H1 (cell line): ENCODE results near the gene TAS2R41. TPM values are rescaled to one million over a fixed set of nuclear protein-coding genes. Genes with fewer than 3 reads are reported as not detected.

Experiments
- CTCF ChIA-PET: fragments of 300-600 bp; sonication (Branson Sonifier 250); formaldehyde crosslinking; loops from one replicate; lab custom pipeline; 2021; ENCODE audit not compliant: partially characterized antibody; lab: Charles Lee
- POLR2A ChIA-PET: fragments of 300-600 bp; sonication (Branson Sonifier 250); formaldehyde crosslinking; loops from one replicate; lab custom pipeline; 2021; ENCODE audit warnings: inconsistent platforms; ENCODE audit not compliant: partially characterized antibody; lab: Charles Lee
- DNase-seq, 2 experiments: peaks; one replicate each; pipeline versions ENCODE4 v3.0.0 to v3.0.0-alpha.2; 2010 to 2022; ENCODE audit warnings: low spot score in 2 of 2, low read depth in 1 of 2, mixed read lengths in 1 of 2
- FAIRE-seq: peaks from 2 replicates; lab custom pipeline; 2011; peaks lifted over from hg19 to GRCh38; lab: Jason Lieb, UNC
- H2AFZ ChIP-seq: 2 replicates; pipeline ENCODE4 v1.8.1; 2012; ENCODE audit warnings: low read length, inconsistent platforms
- H2AK5ac ChIP-seq: 2 replicates; pipeline ENCODE4 v1.6.1; 2013; ENCODE audit warnings: low read depth, low read length
- H2BK120ac ChIP-seq: replicated peaks from 2 replicates; pipeline ENCODE3; 2013; ENCODE audit warnings: low read depth, low read length, inconsistent platforms
- H2BK12ac ChIP-seq: 2 replicates; pipeline ENCODE4 v1.6.1; 2013; ENCODE audit warnings: low read depth, low read length
- H2BK15ac ChIP-seq: 2 replicates; pipeline ENCODE4 v1.6.1; 2013; ENCODE audit warnings: low read length
- H2BK20ac ChIP-seq: 2 replicates; pipeline ENCODE4 v1.6.1; 2013; ENCODE audit warnings: low read length
- H2BK5ac ChIP-seq: 2 replicates; pipeline ENCODE4 v1.6.1; 2013; ENCODE audit warnings: low read depth, low read length
- H3K14ac ChIP-seq: 2 replicates; pipeline ENCODE4 v1.6.1; 2013; ENCODE audit warnings: inconsistent platforms; ENCODE audit not compliant: insufficient read length
- H3K18ac ChIP-seq: 2 replicates; pipeline ENCODE4 v1.6.1; 2013; ENCODE audit warnings: low read length; ENCODE audit errors: extremely low read depth
- H3K23ac ChIP-seq: 2 replicates; pipeline ENCODE4 v1.6.1; 2013; ENCODE audit warnings: inconsistent platforms; ENCODE audit not compliant: insufficient read length
- H3K23me2 ChIP-seq: 2 replicates; pipeline ENCODE4 v1.6.1; 2013; ENCODE audit warnings: low read depth, low read length
- H3K27ac ChIP-seq: 2 replicates; pipeline ENCODE4 v1.6.1; 2011; ENCODE audit warnings: low read depth, low read length, inconsistent platforms
- H3K27me3 ChIP-seq, 4 experiments: replicated peaks in 1 of 4; 1 replicate in 1 of 4; 2 replicates in 3 of 4; pipeline versions ENCODE4 v1.6.1 to v1.8.1; 2011 to 2013; ENCODE audit warnings: low read length in 3 of 4, mild to moderate bottlenecking in 3 of 4, inconsistent platforms in 2 of 4, mixed read lengths in 2 of 4, moderate library complexity in 1 of 4; ENCODE audit not compliant: control insufficient read depth in 3 of 4, insufficient read depth in 3 of 4; ENCODE audit errors: extremely low read depth in 1 of 4
- H3K36me3 ChIP-seq, 4 experiments: 2 replicates each; pipeline versions ENCODE4 v1.6.1 to v1.8.1; 2011 to 2013; ENCODE audit warnings: mild to moderate bottlenecking in 4 of 4, low read length in 3 of 4, moderate library complexity in 2 of 4, control low read depth in 1 of 4, inconsistent platforms in 1 of 4; ENCODE audit not compliant: insufficient read depth in 4 of 4, control insufficient read depth in 2 of 4
- H3K4ac ChIP-seq: replicated peaks from 2 replicates; pipeline ENCODE3; 2013; ENCODE audit warnings: low read length, low read depth, mixed read lengths, inconsistent platforms; ENCODE audit not compliant: insufficient read length
- H3K4me1 ChIP-seq, 4 experiments: replicated peaks in 1 of 4; 1 replicate in 1 of 4; 2 replicates in 3 of 4; pipeline versions ENCODE4 v1.6.1 to v1.8.1; 2011 to 2013; ENCODE audit warnings: low read length in 3 of 4, inconsistent platforms in 2 of 4, mixed read lengths in 1 of 4; ENCODE audit not compliant: insufficient read depth in 4 of 4, control insufficient read depth in 3 of 4
- H3K4me2 ChIP-seq, 2 experiments: 2 replicates each; pipeline versions ENCODE4 v1.6.1 to v1.8.1; 2011 to 2013; ENCODE audit warnings: low read depth in 2 of 2, low read length in 2 of 2, control low read depth in 1 of 2, inconsistent platforms in 1 of 2, mild to moderate bottlenecking in 1 of 2; ENCODE audit not compliant: insufficient read depth in 1 of 2
- H3K4me3 ChIP-seq, 4 experiments: fragments of 200-600, 300-600 bp in 1 of 4; sonication (generic), shearing (Covaris generic), sonication (Bioruptor Twin) in 1 of 4; 2 replicates each; pipeline versions ENCODE4 v1.5.1 to v1.8.1; 2011 to 2016; ENCODE audit warnings: low read length in 4 of 4, low read depth in 3 of 4, control low read depth in 2 of 4, inconsistent platforms in 2 of 4, mild to moderate bottlenecking in 2 of 4, mixed read lengths in 1 of 4, moderate library complexity in 1 of 4; ENCODE audit not compliant: insufficient read depth in 2 of 4; ENCODE audit errors: extremely low read depth in 1 of 4
- H3K56ac ChIP-seq: replicated peaks from 2 replicates; pipeline ENCODE3; 2013; ENCODE audit warnings: low read depth, mild to moderate bottlenecking, mixed read lengths, low read length, inconsistent platforms; ENCODE audit not compliant: insufficient read length
- H3K79me1 ChIP-seq: 2 replicates; pipeline ENCODE4 v1.6.1; 2013; ENCODE audit warnings: low read depth, low read length, control low read depth
- H3K79me2 ChIP-seq, 2 experiments: 2 replicates each; pipeline versions ENCODE4 v1.6.1 to v1.8.1; 2012 to 2013; ENCODE audit warnings: low read length in 2 of 2, mild to moderate bottlenecking in 2 of 2, inconsistent platforms in 1 of 2; ENCODE audit not compliant: insufficient read depth in 2 of 2, control insufficient read depth in 1 of 2
- H3K9ac ChIP-seq, 4 experiments: replicated peaks in 1 of 4; 1 replicate in 1 of 4; 2 replicates in 3 of 4; pipeline versions ENCODE4 v1.6.1 to v1.8.1; 2011 to 2013; ENCODE audit warnings: low read depth in 3 of 4, low read length in 3 of 4, control low read depth in 2 of 4, mild to moderate bottlenecking in 2 of 4, moderate library complexity in 2 of 4, inconsistent platforms in 1 of 4; ENCODE audit errors: extremely low read depth in 1 of 4
- H3K9me3 ChIP-seq, 2 experiments: 2 replicates each; pipeline versions ENCODE4 v1.6.1 to v1.8.1; 2012 to 2013; ENCODE audit warnings: mild to moderate bottlenecking in 2 of 2, moderate library complexity in 2 of 2, control low read depth in 1 of 2, inconsistent platforms in 1 of 2, low read depth in 1 of 2, low read length in 1 of 2, mixed read lengths in 1 of 2; ENCODE audit not compliant: insufficient read depth in 2 of 2
- H4K20me1 ChIP-seq, 2 experiments: replicated peaks in 1 of 2; 2 replicates each; pipeline versions ENCODE3 to v1.8.1; 2011 to 2013; ENCODE audit warnings: inconsistent platforms in 2 of 2, low read length in 2 of 2, mild to moderate bottlenecking in 1 of 2; ENCODE audit not compliant: insufficient read depth in 2 of 2, control insufficient read depth in 1 of 2
- H4K5ac ChIP-seq: 2 replicates; pipeline ENCODE4 v1.6.1; 2013; ENCODE audit warnings: low read length, low read depth, mixed read lengths, inconsistent platforms; ENCODE audit not compliant: insufficient read length
- H4K8ac ChIP-seq: 2 replicates; pipeline ENCODE4 v1.8.0; 2013; ENCODE audit warnings: mild to moderate bottlenecking, moderate library complexity, low read length, inconsistent platforms; ENCODE audit not compliant: insufficient read depth; ENCODE audit errors: extremely low read depth
- H4K91ac ChIP-seq: replicated peaks from 2 replicates; pipeline ENCODE3; 2013; ENCODE audit warnings: low read length, mixed read lengths, inconsistent platforms; ENCODE audit not compliant: insufficient read length
- MAFK ChIP-seq: IDR thresholded peaks from 2 replicates; pipeline ENCODE4 v1.6.1; 2012; ENCODE audit warnings: low read depth, mild to moderate bottlenecking, improper control_type of control experiment, low read length
- SP2 ChIP-seq: IDR thresholded peaks from 2 replicates; pipeline ENCODE4 v1.6.1; 2012; ENCODE audit warnings: mild to moderate bottlenecking, low read length, inconsistent platforms
- WGBS, 2 experiments: shearing (Covaris generic) in 1 of 2; methylation state at CpG; one replicate each; pipeline versions ENCODE4 v1.1.6 to v1.1.7; 2013 to 2015; ENCODE audit warnings: low lambda C conversion rate in 2 of 2, mixed read lengths in 2 of 2, inconsistent platforms in 1 of 2, low coverage in 1 of 2, missing lambda C conversion rate in 1 of 2; ENCODE audit not compliant: insufficient replicate concordance in 2 of 2, insufficient coverage in 1 of 2, insufficient read length in 1 of 2; ENCODE audit errors: extremely low coverage in 1 of 2, missing lambda C conversion rate in 1 of 2; 5-methylcytosine and 5-hydroxymethylcytosine counted together
- polyA plus RNA-seq, 7 experiments: library from polyadenylated mRNA; depleted of rRNA in 3 of 7; stranded (reverse) in 5 of 7; unstranded in 2 of 7; fragments of >200 nt in 5 of 7; fragments of 200-250 nt in 2 of 7; gene quantifications; 1 replicate in 5 of 7; 2 replicates in 1 of 7; 4 replicates in 1 of 7; pipeline versions ENCODE4 v1.2.1 to v1.2.3, GENCODE V29; 2011 to 2013; ENCODE audit warnings: missing spikeins in 2 of 7, mixed read lengths in 2 of 7
- total RNA-seq: library from RNA; stranded (reverse); fragmentation: NEBNext Ultra II Directional; extraction: Animal tissue kit (Norgen Biotek cat#: 25700); gene quantifications from 2 replicates; pipeline ENCODE4 v1.2.1, GENCODE V29; 2021

TAS2R41 gene
- total and polyA plus RNA-seq, 2 of the 8 experiments (the other 6 are each of a cell fraction or from before 2014, with no cell fraction given), result 0.12 TPM; not detected in 1

- Histone ChIP-seq H2AFZ (no peak overlapping the region), H4K20me1 (no peaks in the 10 kb centered on the region), H3K79me1 (no peaks in the 10 kb centered on the region), H3K18ac (no peak overlapping the region), H4K91ac (no peak overlapping the region), H2BK15ac (no peak overlapping the region), H3K56ac (no peak overlapping the region), H3K79me2 (no peaks in the 10 kb centered on the region), H3K23ac (no peak overlapping the region), H3K4me3 (no peak overlapping the region), H3K4ac (no peak overlapping the region), H4K5ac (no peak overlapping the region), H3K9ac (no peak overlapping the region), H3K36me3 (no peaks in the 10 kb centered on the region), H3K27ac (no peak overlapping the region), H3K14ac (no peak overlapping the region)
- no peak for DNase-seq
- TF ChIP-seq MAFK (peak; percentile 98), SP2 (no peak)
- TF ChIP-seq, all 59 proteins: peak for 1
- no peaks in the 10 kb centered on the region; a peak in 1 of 4 replicates for H3K9me3 ChIP-seq
- ChIA-PET POLR2A (interaction anchor here (0.7 to 0.9 kb wide), 2 partner anchors 11 to 82 kb away, joined by 3 read pairs; no protein-coding TSS in a partner anchor), CTCF (interaction anchor here (1.1 to 1.4 kb wide), 2 partner anchors 12 to 42 kb away, joined by 3 read pairs; no protein-coding TSS in a partner anchor)
- H2BK12ac ChIP-seq, result no peak overlapping the region
- H2BK5ac ChIP-seq, result no peak overlapping the region
- 78% methylated on average over 4 of the region's 5 CpGs; no CpG with 5 or more reads in 1 of the 2 experiments for WGBS, 2 experiments
- H3K23me2 ChIP-seq, result no peaks in the 10 kb centered on the region
- H2BK20ac ChIP-seq, result no peak overlapping the region
- no peak overlapping the region for H2BK120ac ChIP-seq
- H3K27me3 ChIP-seq, result no peaks in the 10 kb centered on the region
- H3K4me2 ChIP-seq, result no peak overlapping the region
- FAIRE-seq, result no peak
- no peak overlapping the region for H4K8ac ChIP-seq
- no peak overlapping the region for H2AK5ac ChIP-seq
- peaks cover 0 to 6% (median 0%) of the 10 kb centered on the region in 4 experiments; a peak in 1 of 7 replicates for H3K4me1 ChIP-seq
These were observed 29.2 kb upstream of the TAS2R41 start for GRCh38 chr7:143448429-143448828.
